CD4-positive, alpha-beta T cell treated with Interleukin-21 for 1 hour (primary cell): ENCODE results near the gene RBM6.
"Not testable (repeated sequence)": the region's sequence is repeated elsewhere in the genome, so short reads cannot be mapped to it uniquely, and the experiment has no call there.

Source experiments
- DNase-seq: peaks from one replicate; pipeline ENCODE4 v3.0.0-alpha.2; 2020

The RBM6 gene

DNA sequence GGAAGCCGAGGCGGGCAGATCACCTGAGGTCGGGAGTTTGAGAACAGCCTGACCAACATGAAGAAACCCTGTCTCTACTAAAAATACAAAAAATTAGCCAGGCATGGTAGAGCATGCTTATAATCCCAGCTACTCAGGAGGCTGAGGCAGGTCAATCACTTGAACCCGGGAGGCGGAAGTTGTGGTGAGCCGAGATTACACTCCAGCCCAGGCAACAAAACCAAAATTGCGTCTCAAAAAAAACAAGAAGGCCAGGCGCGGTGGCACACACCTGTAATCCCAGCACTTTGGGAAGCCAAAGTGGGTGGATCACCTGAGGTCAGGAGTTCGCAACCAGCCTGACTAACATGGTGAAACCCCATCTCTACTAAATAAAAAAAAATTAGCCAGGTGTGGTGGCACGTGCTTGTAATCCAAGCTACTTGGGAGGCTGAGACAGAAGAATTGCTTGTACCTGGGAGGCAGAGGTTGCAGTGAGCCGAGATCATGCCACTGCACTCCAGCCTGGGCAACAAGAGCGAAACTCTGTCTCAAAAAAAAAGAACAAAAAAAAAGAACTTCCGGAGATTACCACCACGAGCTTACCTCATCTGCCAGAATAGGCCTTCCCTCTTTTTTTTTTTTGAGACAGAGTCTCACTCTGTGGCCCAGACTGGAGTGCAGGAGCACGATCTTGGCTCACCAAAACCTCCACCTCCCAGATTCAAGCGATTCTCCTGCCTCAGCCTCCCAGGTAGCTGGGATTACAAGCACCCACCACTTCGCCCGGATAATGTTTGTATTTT, 22.0 kb upstream of the RBM6 start:
- DNase-seq = not testable (repeated sequence)

DNA sequence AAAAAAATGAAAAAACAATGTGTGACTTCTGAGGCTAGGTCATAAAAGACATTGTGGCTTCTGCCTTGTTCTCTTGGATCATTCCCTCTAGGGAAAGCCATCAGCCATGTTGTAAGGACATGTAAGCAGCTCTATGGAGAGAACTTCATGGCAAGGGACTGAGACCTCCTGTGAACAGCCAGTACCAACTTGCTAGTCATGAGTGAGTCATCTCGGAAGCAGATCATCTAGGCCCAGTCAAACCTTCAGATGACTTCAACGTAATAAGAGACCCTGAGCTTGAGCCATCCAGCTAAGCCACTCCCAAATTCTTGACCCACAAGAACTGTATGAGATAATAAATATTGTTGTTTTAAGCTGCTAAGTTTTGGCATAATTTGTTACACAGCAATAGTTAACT, 15.3 kb upstream of the RBM6 start:
- no peak for DNase-seq

DNA sequence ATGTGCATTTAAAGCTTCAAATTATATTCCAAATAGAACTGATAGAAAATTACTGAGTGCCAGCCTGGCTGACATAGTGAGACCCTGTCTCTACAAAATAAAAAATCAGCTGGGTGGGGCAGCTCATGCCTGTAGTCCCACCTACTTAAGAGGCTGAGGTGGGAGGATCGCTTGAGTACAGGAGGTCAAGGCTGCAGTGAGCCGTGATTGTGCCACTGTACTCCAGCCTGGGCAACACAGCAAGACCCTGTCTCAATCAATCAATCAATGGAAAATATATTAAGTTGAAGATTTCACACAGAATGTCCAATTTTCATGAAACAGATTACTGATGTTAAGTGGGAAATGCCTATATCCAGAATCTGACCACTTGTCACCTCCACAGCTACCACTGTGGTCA, 14.5 kb upstream of the RBM6 start:
- no peak for DNase-seq

DNA sequence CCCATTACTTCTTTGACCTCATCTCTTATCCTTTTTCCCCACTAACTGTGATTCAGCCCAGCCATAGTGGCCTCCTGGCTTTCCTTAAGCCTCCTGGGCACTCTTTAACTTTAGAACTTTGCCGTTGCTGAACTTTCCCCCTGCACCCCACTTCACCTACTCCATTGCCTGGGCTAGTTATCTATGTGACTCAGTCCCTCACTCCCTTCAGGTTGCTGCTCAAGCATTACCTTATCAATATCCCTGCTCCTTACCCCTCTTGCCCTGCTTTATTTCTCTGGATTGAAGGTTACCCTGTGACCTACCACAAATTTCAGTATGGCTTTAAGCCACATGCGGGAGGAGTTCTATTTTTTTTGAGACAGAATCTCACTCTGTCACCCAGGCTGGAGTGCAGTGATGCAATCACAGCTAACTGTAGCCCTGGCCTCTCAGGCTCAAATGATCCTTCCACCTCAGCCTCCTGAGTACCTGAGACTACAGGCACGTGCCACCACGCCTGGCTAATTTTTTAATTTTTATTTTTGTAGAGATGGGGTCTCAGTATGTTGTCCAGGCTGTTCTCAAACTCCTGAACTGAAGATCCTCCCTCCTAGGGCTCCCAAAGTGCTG, 13.7 kb upstream of the RBM6 start:
- DNase-seq = no peak

GRCh38 chr3:49927798-49928197, 12.2 kb upstream of the RBM6 start:
- no peak for DNase-seq

DNA sequence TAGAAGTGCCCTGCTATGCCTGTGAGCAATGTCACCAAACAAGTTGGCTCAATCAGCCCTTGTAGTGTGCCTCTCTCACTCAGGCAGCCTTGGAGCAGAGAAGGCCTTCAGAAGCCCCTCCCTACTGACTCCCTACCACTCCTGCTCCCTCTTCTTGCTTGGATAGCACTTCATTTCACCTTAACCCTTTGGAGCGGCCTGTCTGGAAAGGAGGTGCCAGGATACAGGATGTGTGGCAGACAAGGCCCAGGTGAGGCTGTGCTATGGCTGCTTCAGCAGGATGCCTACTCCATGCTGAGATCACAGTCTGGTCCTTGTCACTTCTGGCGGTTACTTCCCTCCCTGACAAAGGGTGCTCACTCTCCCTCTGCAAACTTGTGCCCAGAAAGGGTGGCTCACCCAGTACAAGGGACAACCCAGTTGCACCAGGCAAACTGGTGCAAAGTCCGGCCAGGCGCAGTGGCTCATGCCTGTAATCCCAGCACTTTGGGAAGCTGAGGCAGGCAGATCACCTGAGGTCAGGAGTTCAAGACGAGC, 11.4 kb upstream of the RBM6 start:
- DNase-seq = no peak

GRCh38 chr3:49929291-49930167, 10.4 kb upstream of the RBM6 start, which contains the start of gene MON1A:
Gene MON1A, minus strand, starts transcription at chr3:49929811. Its CDS starts 16,465 bp downstream, at chr3:49913346.
- DNase-seq = peak; percentile 91

- no peak for DNase-seq
Observed at GRCh38 chr3:49930168-49930690, 9.7 kb upstream of the RBM6 start.

DNA sequence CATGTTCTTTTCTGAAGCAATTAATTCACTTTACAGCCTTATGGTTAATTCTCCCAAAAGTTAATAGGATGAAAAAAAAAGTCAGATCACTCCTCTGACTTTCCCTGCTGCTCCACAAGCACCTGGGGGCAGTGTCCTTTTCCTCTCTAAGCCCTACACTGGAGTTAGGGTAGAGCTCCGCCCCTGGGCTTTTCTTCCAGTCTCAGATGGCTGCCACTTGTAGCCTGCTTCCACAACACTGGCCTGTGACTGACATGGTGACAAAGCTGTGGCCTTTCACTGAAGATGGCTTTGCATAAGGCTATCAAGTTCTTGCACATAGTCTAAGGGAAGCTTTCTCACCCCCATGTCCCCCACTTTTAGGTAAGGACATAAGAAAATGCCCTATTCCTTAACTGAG, 9.0 kb upstream of the RBM6 start:
- no peak for DNase-seq

- DNase-seq = not testable (repeated sequence)
Observed at GRCh38 chr3:49932281-49932680, 7.7 kb upstream of the RBM6 start.

- no peak for DNase-seq
Observed at GRCh38 chr3:49937090-49937489, 2.9 kb upstream of the RBM6 start.

GRCh38 chr3:49940667-49941249, 808 bp downstream of the RBM6 start:
- no peak for DNase-seq

- DNase-seq = no peak
Observed at GRCh38 chr3:49942651-49943050, 2.7 kb downstream of the RBM6 start.

DNA sequence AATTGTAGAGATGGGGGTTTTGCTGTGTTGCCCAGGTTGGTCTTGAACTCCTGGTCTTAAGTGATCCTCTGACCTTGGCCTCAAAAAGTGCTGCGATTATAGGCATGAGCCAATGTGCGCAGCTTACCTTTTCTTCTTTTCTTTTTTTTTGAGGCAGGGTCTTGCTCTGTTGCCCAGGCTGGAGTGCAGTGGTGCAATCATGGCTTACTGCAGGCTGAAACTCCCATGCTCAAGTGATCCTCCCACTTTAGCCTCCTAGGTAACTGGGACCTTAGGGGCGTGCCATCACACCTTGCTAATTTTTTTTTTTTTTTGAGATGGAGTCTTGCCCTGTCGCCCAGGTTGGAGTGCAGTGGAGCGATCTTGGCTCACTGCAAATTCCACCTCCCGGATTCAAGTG, 13.0 kb downstream of the RBM6 start:
- no peak for DNase-seq

DNA sequence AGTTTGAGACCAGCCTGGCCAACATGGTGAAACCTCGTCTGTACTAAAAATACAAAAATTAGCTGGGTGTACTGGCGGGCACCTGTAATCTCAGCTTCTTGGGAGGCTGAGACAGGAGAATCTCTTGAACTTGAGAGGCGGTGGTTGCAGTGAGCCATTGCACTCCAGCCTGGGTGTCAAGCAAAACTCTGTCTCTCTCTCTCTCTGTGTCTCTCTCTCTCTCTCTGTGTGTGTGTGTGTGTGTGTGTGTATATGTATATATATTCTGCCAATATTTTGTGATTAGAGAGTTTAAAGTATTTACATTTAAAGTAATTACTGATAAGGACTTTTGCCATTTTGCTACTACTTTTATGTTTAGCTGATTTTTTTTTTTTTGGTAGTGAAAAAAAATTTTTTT, 15.7 kb downstream of the RBM6 start:
- DNase-seq = no peak

GRCh38 chr3:49966233-49966942, 26.4 kb downstream of the RBM6 start:
- DNase-seq = no peak

DNA sequence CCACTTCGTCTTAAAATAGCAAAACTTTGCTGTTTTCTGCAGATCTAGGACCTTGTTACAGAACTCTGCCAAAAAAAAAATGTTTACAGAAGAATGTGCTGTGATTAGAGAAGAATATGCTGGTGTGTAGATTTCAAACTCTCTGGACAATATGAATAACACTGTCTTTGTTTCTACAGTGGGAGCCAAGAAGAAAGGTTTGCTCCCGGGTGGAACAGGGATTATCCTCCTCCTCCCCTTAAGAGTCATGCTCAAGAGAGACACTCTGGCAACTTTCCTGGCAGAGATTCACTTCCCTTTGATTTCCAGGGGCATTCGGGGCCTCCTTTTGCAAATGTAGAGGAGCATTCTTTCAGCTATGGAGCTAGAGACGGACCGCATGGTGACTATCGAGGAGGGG, 27.3 kb downstream of the RBM6 start:
- DNase-seq = no peak

GRCh38 chr3:49968346-49968745, 28.4 kb downstream of the RBM6 start:
- no peak for DNase-seq

DNA sequence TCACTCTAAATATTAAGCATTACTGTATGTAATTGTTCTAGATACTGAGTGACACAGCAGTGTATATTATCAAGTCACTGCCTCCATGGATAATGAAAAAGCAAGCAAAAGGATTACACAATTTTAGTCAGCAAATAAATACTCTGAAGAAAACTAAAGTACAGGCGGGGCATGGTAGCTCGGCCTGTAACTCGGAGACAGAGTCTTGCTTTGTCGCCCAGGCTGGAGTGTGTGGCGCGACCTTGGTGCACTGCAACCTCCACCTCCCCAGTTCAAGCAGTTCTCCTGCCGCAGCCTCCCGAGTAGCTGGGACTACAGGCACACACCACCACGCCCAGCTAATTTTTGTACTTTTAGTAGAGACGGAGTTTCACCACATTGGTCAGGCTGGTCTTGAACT, 32.7 kb downstream of the RBM6 start:
- no peak for DNase-seq

- DNase-seq = no peak
Observed at GRCh38 chr3:49976942-49977341, 37.0 kb downstream of the RBM6 start.

DNA sequence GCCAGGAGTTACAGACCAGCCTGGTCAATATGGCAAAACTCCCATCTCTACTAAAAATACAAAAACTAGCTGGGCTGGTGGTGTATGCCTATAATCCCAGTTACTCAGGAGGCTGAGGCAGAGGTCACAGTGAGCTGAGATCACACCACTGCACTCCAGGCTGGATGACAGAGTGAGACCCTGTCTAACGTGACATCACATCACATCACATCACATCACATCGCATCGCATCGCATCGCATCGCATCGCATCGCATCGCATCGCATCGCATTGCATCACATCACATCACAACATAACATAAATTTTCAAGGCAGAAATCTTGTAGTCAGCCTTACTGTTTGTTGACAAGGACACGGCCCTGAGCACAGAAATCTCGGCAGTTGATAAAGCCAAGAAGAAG, 44.4 kb downstream of the RBM6 start:
- DNase-seq = no peak

DNA sequence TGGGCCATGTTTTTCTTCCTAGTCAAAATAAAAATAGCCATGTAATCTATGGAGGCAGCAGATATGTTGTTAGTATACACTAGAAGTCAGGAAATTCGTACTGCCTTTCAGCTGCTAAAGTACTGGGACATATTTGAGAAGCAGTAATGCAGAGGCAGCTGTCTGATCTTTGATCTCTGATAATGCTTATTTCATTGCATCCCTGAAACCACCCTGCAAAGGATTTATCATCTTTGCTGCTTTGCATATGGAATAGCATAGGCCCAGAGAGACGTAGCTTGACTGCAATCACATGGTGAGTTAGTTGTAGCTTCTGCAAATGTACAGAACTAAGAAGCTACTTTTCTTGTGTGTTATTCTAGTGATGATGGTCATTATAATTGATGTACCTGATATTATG, 52.4 kb downstream of the RBM6 start:
- no peak for DNase-seq
